ENCODE data around the gene HCFC1R1.

Gene HCFC1R1

DNA sequence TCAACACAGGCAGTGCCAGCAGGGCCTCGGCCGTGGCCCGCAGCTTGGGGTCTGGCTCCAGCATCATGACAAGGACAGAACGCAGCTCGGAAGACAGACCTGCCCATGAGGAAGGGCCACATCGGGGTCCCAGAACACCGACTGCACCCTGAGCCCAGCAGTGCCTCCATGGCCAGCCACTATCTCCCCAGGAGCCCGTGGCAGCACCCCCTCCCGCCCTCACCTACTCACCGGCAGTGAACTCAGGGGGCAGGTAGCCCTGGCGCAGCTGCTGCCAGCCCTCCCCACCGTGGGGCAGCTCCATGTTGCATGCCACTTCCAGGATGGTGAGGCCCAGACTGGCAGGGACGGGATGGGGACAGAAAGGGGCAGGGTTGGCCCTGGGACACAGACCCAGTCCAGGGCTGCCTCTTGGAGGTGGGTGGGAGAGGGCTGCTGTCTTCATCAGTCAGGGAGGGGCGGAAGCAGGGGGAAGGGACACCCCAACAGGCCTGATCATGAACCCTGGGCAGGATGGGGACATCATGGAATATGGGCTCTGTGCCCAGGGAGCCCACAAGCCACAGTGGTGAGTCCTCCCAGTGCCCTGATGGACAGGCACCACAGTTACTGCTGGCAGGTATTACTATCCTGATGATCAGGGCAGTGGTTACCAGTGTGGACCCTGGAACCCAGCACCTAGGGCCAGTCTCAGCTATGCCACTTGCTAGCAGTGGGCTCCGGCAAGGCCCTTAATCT is 49.3 kb downstream of the HCFC1R1 start:
- DNase-seq = no peak

GRCh38 chr16:2973605-2974318 is 50.0 kb downstream of the HCFC1R1 start:
- no peak for DNase-seq

GRCh38 chr16:2973093-2973492 is 50.6 kb downstream of the HCFC1R1 start:
- no peak for DNase-seq
